GM12891 (cell line): ENCODE data around the gene ARAP2.

ENCODE experiments used
- POLR2A ChIP-seq: IDR thresholded peaks from 2 replicates; pipeline ENCODE4 v1.6.1; 2011; ENCODE audit warnings: low read depth, low read length, control low read depth
- POLR2AphosphoS5 ChIP-seq: IDR thresholded peaks from 2 replicates; pipeline ENCODE4 v1.6.1; 2011; ENCODE audit warnings: low read depth, low read length, control low read depth
- POU2F2 ChIP-seq: IDR thresholded peaks from 2 replicates; pipeline ENCODE4 v1.6.1; 2011; ENCODE audit warnings: low read depth, mild to moderate bottlenecking, control low read depth, low read length, moderate library complexity
- SPI1 ChIP-seq: IDR thresholded peaks from 2 replicates; pipeline ENCODE4 v1.6.1; 2011; ENCODE audit warnings: low read depth, low read length, control low read depth
- TAF1 ChIP-seq: IDR thresholded peaks from 2 replicates; pipeline ENCODE4 v1.6.1; 2011; ENCODE audit warnings: low read depth, low read length, control low read depth

DNA sequence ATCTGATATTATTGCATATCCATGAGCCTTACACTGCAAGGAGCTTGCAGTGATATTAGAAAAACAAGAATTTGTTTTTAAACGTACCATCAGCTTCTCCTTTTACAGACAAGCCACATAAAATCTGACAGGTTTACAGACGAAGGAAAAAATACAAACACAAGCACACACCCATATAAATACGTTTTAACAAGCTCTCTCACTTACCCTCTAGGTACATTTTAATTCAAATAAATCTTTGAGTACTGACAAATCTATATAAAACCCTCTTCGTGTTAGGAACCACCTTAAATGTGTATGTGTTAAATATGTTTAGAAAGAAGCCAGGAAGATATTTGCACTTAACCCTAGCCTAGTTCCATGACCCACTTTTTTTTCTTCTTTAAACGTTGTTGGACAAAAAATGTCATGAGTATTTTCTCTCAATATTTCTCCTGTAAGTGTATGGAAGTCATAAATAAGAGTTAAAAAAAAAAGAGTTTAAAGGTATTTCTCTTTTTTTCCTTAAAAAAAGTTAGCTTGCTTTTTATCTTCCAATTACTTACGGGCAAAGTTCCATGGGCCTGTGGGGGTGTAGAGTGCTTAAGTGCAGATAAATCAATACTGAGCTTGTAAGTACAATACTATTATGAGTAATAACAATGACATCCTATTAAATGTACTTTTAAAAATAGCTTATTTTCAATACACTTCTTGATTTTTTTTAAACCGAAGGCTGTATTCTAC, 1.5 kb downstream of the ARAP2 start:
- no peak for TF ChIP-seq TAF1
- TF ChIP-seq POLR2AphosphoS5: no peak
- no peak for TF ChIP-seq POLR2A
- no peak for TF ChIP-seq SPI1
- no peak for TF ChIP-seq POU2F2
